Spleen (tissue), 7 donors: Measurements from ENCODE around the gene SPTBN1.

Experiments used
- CTCF ChIP-seq, 11 experiments: fragments of 200-600 bp in 7 of 11; fragments of 450-650 bp in 4 of 11; sonication (generic) in 4 of 11; IDR thresholded peaks in 8 of 11; conservative IDR thresholded peaks in 3 of 11; 1 replicate in 7 of 11; 2 replicates in 4 of 11; pipeline versions ENCODE4 v1.4.0 to v1.8.0; 2016 to 2021; ENCODE audit warnings: antibody characterized with exemption in 11 of 11, inconsistent platforms in 4 of 11, mild to moderate bottlenecking in 1 of 11
- POLR2AphosphoS5 ChIP-seq, 3 donors: sonication (generic); formaldehyde crosslinking; IDR thresholded peaks; one replicate each; pipeline ENCODE4 v1.5.1; 2017; ENCODE audit warnings: antibody characterized with exemption in 3 of 3
- donor health status: DM: no; HTN: no; CAD: no; lungs with moderate emphysema.
- donor health status: DM: no; HTN: no; CAD: no.
- donor health status: DM: no; HTN: no; CAD: no.

- TF ChIP-seq CTCF (IDR thresholded peaks at IDR 0.05 in 8 of 11, conservative IDR thresholded peaks at IDR 0.05 in 3 of 11) (no peak), POLR2AphosphoS5 (IDR thresholded peaks at IDR 0.05) (no peak)
These were observed 35.5 kb upstream of the SPTBN1 start for GRCh38 chr2:54420524-54421172.
